H9 (cell line): ENCODE measurements around the gene NSUN7. TPM values are rescaled to one million over a fixed set of nuclear protein-coding genes. Genes with fewer than 3 reads are reported as not detected.

Experiments used
- DNase-seq: peaks from one replicate; pipeline ENCODE4 v3.0.0-alpha.2; 2017
- H2AFZ ChIP-seq: one replicate; pipeline ENCODE4 v1.6.1; 2013; ENCODE audit warnings: mild to moderate bottlenecking, low read length, control low read depth, moderate library complexity
- H2AK5ac ChIP-seq: 2 replicates; pipeline ENCODE4 v1.6.1; 2013; ENCODE audit warnings: low read length, control low read depth, mixed read lengths; ENCODE audit not compliant: insufficient read length
- H2BK120ac ChIP-seq: one replicate; pipeline ENCODE4 v1.6.1; 2013; ENCODE audit warnings: low read depth, mild to moderate bottlenecking, low read length, control low read depth, inconsistent platforms; ENCODE audit not compliant: poor library complexity, severe bottlenecking
- H2BK12ac ChIP-seq: 2 replicates; pipeline ENCODE4 v1.6.1; 2013; ENCODE audit warnings: low read length, control low read depth, mixed read lengths, low read depth; ENCODE audit not compliant: insufficient read length
- H2BK15ac ChIP-seq: 2 replicates; pipeline ENCODE4 v1.6.1; 2013; ENCODE audit warnings: low read depth, low read length, control low read depth
- H2BK20ac ChIP-seq: one replicate; pipeline ENCODE4 v1.6.1; 2013; ENCODE audit warnings: low read depth, mild to moderate bottlenecking, low read length, control low read depth, inconsistent platforms; ENCODE audit not compliant: poor library complexity, severe bottlenecking
- H2BK5ac ChIP-seq: 2 replicates; pipeline ENCODE4 v1.6.1; 2013; ENCODE audit warnings: low read length, control low read depth, mixed read lengths; ENCODE audit not compliant: insufficient read length
- H3K14ac ChIP-seq: 2 replicates; pipeline ENCODE4 v1.6.1; 2013; ENCODE audit warnings: low read length, control low read depth; ENCODE audit not compliant: insufficient read depth
- H3K18ac ChIP-seq: 2 replicates; pipeline ENCODE4 v1.6.1; 2013; ENCODE audit warnings: low read depth, mild to moderate bottlenecking, mixed read lengths, low read length, control low read depth; ENCODE audit not compliant: insufficient read length
- H3K23ac ChIP-seq: 2 replicates; pipeline ENCODE4 v1.6.1; 2013; ENCODE audit warnings: low read length, control low read depth, mixed read lengths, low read depth; ENCODE audit not compliant: insufficient read length
- H3K23me2 ChIP-seq: 2 replicates; pipeline ENCODE4 v1.6.1; 2013; ENCODE audit warnings: low read depth, mild to moderate bottlenecking, mixed read lengths, low read length, control low read depth; ENCODE audit not compliant: insufficient read length, poor library complexity, severe bottlenecking
- H3K27ac ChIP-seq: 2 replicates; pipeline ENCODE4 v1.5.1; 2013; ENCODE audit warnings: low read length, control low read depth, mixed read lengths, low read depth; ENCODE audit not compliant: insufficient read length
- H3K27me3 ChIP-seq: 2 replicates; pipeline ENCODE4 v1.6.1; 2013; ENCODE audit warnings: low read length, control low read depth, inconsistent platforms; ENCODE audit not compliant: insufficient read depth
- H3K4ac ChIP-seq: 2 replicates; pipeline ENCODE4 v1.6.1; 2013; ENCODE audit warnings: low read depth, mild to moderate bottlenecking, control low read depth, inconsistent platforms, low read length, moderate library complexity
- H3K4me1 ChIP-seq: 2 replicates; pipeline ENCODE4 v1.6.1; 2013; ENCODE audit warnings: low read length, control low read depth, inconsistent platforms; ENCODE audit not compliant: insufficient read depth
- H3K4me2 ChIP-seq: 2 replicates; pipeline ENCODE4 v1.6.1; 2013; ENCODE audit warnings: low read length, control low read depth, mixed read lengths; ENCODE audit not compliant: insufficient read length, insufficient read depth
- H3K56ac ChIP-seq: 2 replicates; pipeline ENCODE4 v1.6.1; 2013; ENCODE audit warnings: low read depth, mild to moderate bottlenecking, mixed read lengths, low read length, control low read depth; ENCODE audit not compliant: insufficient read length
- H3K79me1 ChIP-seq: 2 replicates; pipeline ENCODE4 v1.6.1; 2013; ENCODE audit warnings: low read depth, mild to moderate bottlenecking, moderate library complexity, low read length, control low read depth, inconsistent platforms; ENCODE audit not compliant: insufficient read depth, poor library complexity, severe bottlenecking
- H3K79me2 ChIP-seq: 2 replicates; pipeline ENCODE4 v1.6.1; 2013; ENCODE audit warnings: low read length, control low read depth, inconsistent platforms; ENCODE audit not compliant: insufficient read depth
- H3K9ac ChIP-seq: 2 replicates; pipeline ENCODE4 v1.6.1; 2013; ENCODE audit warnings: low read length, control low read depth, mixed read lengths; ENCODE audit not compliant: insufficient read length; ENCODE audit errors: extremely low read depth
- H3K9me3 ChIP-seq: one replicate; pipeline ENCODE4 v1.6.1; 2013; ENCODE audit warnings: low read depth, low read length, inconsistent platforms; ENCODE audit not compliant: control insufficient read depth
- H3T11ph ChIP-seq: one replicate; pipeline ENCODE4 v1.6.1; 2013; ENCODE audit warnings: mild to moderate bottlenecking, low read length, control low read depth, inconsistent platforms
- H4K20me1 ChIP-seq: one replicate; pipeline ENCODE4 v1.6.1; 2013; ENCODE audit not compliant: control insufficient read depth, insufficient read length, insufficient read depth
- H4K5ac ChIP-seq: 2 replicates; pipeline ENCODE4 v1.6.1; 2013; ENCODE audit warnings: low read depth, mild to moderate bottlenecking, mixed read lengths, low read length, control low read depth; ENCODE audit not compliant: insufficient read length
- H4K8ac ChIP-seq: replicated peaks from 2 replicates; pipeline ENCODE4 v1.6.1; 2013; ENCODE audit warnings: low read length, control low read depth, mixed read lengths, low read depth; ENCODE audit not compliant: insufficient read length
- H4K91ac ChIP-seq: 2 replicates; pipeline ENCODE4 v1.6.1; 2013; ENCODE audit warnings: low read depth, mild to moderate bottlenecking, moderate library complexity, mixed read lengths, low read length, control low read depth; ENCODE audit not compliant: insufficient read length
- H3K27ac Mint-ChIP-seq, 3 experiments: 2 replicates in 2 of 3; 3 replicates in 1 of 3; pipeline ENCODE4 v1.8.0; 2020 to 2021; ENCODE audit warnings: mixed read lengths in 3 of 3, mild to moderate bottlenecking in 1 of 3, moderate library complexity in 1 of 3
- H3K27me3 Mint-ChIP-seq: 2 replicates; pipeline ENCODE4 v1.8.0; 2021; ENCODE audit warnings: low read depth, mild to moderate bottlenecking, moderate library complexity, mixed read lengths
- H3K36me3 Mint-ChIP-seq, 3 experiments: 2 replicates in 2 of 3; 3 replicates in 1 of 3; pipeline ENCODE4 v1.8.0; 2020 to 2021; ENCODE audit warnings: low read depth in 3 of 3, mixed read lengths in 3 of 3; ENCODE audit not compliant: insufficient read depth in 1 of 3
- H3K4me1 Mint-ChIP-seq, 2 experiments: 2 replicates each; pipeline ENCODE4 v1.8.0; 2020; ENCODE audit warnings: mixed read lengths in 2 of 2
- H3K4me3 Mint-ChIP-seq, 2 experiments: 2 replicates in 1 of 2; 3 replicates in 1 of 2; pipeline ENCODE4 v1.8.0; 2020 to 2021; ENCODE audit warnings: mild to moderate bottlenecking in 2 of 2, mixed read lengths in 2 of 2, moderate library complexity in 1 of 2
- H3K9me3 Mint-ChIP-seq, 2 experiments: 2 replicates in 1 of 2; 3 replicates in 1 of 2; pipeline ENCODE4 v1.8.0; 2020; ENCODE audit warnings: mild to moderate bottlenecking in 2 of 2, mixed read lengths in 2 of 2, moderate library complexity in 1 of 2
- WGBS: extraction: QIAGEN DNeasy Blood & Tissue Kit; methylation state at CpG from one replicate; pipeline ENCODE4 v1.1.7; 2013; ENCODE audit warnings: missing lambda C conversion rate, low lambda C conversion rate, mixed read lengths; ENCODE audit not compliant: insufficient read length; ENCODE audit errors: extremely low coverage; 5-methylcytosine and 5-hydroxymethylcytosine counted together
- total RNA-seq: library from RNA; stranded (reverse); gene quantifications from 2 replicates; pipeline ENCODE4 v1.2.1, GENCODE V29; 2021
- TF ChIP-seq, protein P1 (sequence below): fragments of 200-600 bp; sonication (generic); conservative IDR thresholded peaks from 3 replicates; pipeline ENCODE4 v1.8.0; 2021; ENCODE audit warnings: antibody characterized with exemption, mild to moderate bottlenecking

Gene NSUN7
- total RNA-seq, 1 experiment from 2014 or later: 15.9 TPM

DNA sequence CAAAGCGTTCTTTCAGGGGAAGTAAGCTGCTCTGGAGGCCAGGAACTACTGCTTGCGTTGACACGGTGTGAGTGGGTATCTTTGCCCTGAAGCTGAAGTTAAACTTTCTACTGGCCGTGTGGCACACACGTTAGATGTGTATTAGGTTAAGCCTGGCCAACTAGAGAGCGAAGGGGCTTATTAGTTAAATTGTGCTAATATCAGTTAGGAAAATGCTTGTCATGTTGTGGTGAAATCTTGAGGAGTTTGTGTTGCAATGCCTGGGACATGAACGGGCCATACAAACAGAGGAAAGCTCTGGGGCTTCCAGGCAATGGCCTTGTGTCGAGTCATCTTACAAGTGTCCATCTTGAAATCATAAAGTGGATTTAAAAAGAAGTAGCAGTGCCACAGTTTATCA is 62.6 kb downstream of the NSUN7 start:
- H4K5ac ChIP-seq: no peak overlapping the region
- H4K8ac ChIP-seq: no peak overlapping the region
- peaks cover 2% of the 10 kb centered on the region; the same call in 1 of the 2 replicates for H3K4me1 ChIP-seq
- no peak overlapping the region for H2AK5ac ChIP-seq
- no peak overlapping the region for H3K23ac ChIP-seq
- H3K79me1 ChIP-seq: no peaks in the 10 kb centered on the region
- no peak overlapping the region for H3K18ac ChIP-seq
- no peak overlapping the region for H2BK120ac ChIP-seq
- H2AFZ ChIP-seq: no peak overlapping the region
- no CpG with 5 or more reads among the region's 8 CpGs for WGBS
- no peak overlapping the region for H3K14ac ChIP-seq
- no peak overlapping the region for H3K4ac ChIP-seq
- no peaks in the 10 kb centered on the region for H4K20me1 ChIP-seq
- Mint-ChIP-seq H3K4me3 (no peak overlapping the region), H3K9me3 (no peaks in the 10 kb centered on the region), H3K36me3 (peaks cover 3 to 23% (median 18%) of the 10 kb centered on the region in 3 experiments; a peak in 5 of 7 replicates), H3K4me1 (peaks cover 4 to 9% of the 10 kb centered on the region in 2 experiments), H3K27ac (peak overlapping the region in 2 of 3 experiments; percentile 53 to 77; a peak in 3 of 7 replicates), H3K27me3 (no peaks in the 10 kb centered on the region)
- H3T11ph ChIP-seq: no peak overlapping the region
- no peak overlapping the region for H3K4me2 ChIP-seq
- no peak overlapping the region for H3K56ac ChIP-seq
- no peak overlapping the region for H2BK20ac ChIP-seq
- H2BK15ac ChIP-seq: no peak overlapping the region
- TF ChIP-seq, protein P1, sequence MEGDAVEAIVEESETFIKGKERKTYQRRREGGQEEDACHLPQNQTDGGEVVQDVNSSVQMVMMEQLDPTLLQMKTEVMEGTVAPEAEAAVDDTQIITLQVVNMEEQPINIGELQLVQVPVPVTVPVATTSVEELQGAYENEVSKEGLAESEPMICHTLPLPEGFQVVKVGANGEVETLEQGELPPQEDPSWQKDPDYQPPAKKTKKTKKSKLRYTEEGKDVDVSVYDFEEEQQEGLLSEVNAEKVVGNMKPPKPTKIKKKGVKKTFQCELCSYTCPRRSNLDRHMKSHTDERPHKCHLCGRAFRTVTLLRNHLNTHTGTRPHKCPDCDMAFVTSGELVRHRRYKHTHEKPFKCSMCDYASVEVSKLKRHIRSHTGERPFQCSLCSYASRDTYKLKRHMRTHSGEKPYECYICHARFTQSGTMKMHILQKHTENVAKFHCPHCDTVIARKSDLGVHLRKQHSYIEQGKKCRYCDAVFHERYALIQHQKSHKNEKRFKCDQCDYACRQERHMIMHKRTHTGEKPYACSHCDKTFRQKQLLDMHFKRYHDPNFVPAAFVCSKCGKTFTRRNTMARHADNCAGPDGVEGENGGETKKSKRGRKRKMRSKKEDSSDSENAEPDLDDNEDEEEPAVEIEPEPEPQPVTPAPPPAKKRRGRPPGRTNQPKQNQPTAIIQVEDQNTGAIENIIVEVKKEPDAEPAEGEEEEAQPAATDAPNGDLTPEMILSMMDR: no peak
- H3K9ac ChIP-seq: no peak overlapping the region
- H2BK5ac ChIP-seq: no peak overlapping the region
- no peaks in the 10 kb centered on the region for H3K23me2 ChIP-seq
- no peak overlapping the region for H4K91ac ChIP-seq
- H3K27ac ChIP-seq: no peak overlapping the region
- no peak overlapping the region for H2BK12ac ChIP-seq
- H3K27me3 ChIP-seq: no peaks in the 10 kb centered on the region
- no peaks in the 10 kb centered on the region for H3K9me3 ChIP-seq
- H3K79me2 ChIP-seq: no peaks in the 10 kb centered on the region
- DNase-seq: no peak
